ENCODE data around the gene MPZL1.

Gene MPZL1

DNA sequence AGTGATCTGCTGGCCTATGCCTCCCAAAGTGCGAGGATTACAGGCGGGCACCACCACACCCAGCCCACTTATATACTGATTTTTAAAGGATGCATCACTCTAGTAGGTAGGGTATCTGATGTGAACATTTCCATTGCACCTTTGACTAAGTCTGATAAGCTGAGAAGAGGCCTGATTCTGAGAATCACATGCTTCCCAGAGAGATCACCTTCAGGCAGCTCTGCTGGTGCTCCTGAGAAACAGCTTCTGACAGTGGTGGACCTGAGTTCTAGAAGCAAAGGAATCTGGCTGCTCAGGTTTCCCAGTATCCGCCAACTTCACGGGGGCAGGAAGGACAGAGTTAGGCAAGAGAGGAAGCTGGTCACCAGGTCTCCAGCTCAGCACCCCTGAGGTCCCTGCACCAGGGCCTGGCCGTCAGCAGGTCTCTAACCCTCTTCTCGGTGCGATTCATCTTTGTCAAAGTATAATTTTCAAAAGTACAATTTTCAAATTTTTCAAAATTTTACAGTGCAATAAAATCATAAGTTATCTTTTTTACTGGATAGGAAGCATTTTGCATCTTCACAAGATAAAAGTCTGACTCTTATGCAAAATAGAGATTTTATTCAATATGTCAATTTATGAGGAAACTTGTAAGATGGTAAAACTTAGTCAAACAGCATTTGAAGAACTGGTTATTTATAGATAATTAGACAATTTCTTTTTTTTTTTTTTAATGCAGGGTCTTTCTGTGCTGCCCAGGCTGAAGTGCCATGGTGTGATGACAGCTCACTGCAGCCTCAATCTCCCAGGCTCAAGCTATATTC is 25.8 kb upstream of the MPZL1 start:
- no peak for DNase-seq (ENCODE audit: low read depth)

DNA sequence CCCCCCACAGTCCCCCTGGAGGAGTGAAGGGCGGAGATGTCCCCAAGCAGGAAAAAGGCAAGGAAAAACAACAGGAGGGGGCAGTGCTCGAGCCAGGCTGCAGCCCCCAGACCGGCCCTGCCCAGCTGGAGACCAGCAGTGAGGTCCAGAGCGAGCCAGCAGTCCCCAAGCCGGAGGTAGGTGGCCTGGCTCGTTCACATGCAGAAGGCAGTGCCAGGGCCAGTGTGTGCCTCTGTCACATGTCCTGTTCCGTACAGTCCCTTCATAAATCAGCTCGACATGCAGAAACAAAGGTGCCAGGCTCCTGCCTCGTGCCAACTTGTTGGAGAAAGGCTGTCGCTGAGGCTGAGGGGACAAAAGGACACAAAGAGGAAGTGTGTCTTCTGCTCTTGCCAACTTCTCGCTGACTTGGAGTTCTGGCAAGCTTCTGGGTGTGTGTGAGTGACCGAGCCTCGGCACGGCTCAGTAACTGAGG is 24.1 kb upstream of the MPZL1 start:
- DNase-seq (ENCODE audit: low read depth) = no peak

DNA sequence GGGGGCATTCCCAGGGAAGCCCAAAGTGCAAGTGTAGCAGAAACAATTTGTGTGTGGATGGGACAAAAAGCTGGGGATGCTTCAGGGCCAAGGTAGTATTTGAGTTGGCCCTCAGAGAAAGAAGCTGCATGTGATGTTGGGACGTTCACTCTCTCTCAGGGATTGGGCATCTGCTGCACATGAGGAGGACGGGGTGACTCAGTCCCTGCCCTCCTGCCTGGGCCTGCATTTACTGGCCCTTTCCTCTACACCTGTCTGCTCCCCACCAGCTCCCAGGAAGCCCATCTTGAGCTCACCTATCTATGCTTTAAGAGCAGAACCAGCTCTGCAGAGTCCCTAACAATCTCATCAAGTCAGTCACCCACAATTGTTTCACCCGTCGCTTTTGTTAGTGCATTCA is 23.5 kb upstream of the MPZL1 start:
- no peak for DNase-seq (ENCODE audit: low read depth)

DNA sequence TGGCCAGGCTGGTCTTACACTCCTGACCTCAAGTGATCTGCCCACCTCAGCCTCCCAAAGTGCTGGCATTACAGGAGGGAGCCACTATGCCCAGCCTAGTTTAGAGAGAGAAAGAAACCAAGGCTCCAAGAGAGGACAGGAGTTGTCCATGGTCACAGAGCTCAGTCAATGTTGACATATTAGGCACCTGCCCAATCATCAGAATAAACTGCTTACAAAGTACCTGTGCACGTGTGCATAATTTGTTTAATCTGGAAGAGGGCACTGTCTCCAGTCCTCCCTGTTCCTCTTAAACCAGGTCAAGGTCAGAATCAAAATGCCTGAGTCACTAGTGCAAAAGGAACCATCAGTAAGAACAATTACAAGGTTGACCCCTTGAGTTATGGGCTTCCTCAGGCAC is 20.3 kb upstream of the MPZL1 start:
- no peak for DNase-seq (ENCODE audit: low read depth)

DNA sequence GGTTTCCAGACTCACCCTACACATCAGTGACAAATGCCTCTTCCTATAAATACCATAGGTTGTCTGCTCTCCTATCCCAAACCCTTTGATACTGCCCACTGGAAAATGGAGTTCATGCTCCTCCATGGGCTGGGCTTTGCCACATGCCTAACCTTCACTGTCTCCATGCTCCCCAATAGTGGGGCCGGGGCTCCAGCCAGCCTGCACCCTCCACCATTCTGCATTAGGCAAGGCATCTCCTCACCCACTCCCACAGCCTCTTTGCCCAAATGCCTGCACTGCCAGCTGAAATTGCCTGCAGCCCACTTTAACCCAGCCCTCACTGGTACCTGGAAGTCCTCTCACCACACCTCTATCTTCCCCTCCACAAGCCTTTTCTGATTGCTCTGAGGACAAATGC is 18.2 kb upstream of the MPZL1 start:
- DNase-seq (ENCODE audit: low read depth) = no peak

DNA sequence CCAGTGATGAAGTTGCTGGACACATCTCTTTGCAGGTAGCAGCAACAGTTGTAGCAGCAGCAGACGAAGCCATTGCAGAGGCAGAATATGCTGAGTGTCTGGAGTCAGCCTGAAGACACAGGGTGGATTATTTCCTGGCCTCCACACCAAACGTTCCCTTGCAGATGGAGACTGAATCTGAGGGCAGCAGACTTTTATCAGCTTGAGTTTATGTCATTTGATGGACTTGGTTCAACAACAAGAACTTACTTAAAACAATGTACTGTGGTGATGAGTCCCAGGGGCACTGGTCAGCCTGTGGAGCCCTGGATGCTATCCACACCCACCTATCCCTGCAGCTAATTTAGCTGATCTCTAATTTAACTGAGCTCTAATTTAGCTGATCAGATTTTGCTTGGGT is 17.1 kb upstream of the MPZL1 start:
- DNase-seq (ENCODE audit: low read depth) = no peak

DNA sequence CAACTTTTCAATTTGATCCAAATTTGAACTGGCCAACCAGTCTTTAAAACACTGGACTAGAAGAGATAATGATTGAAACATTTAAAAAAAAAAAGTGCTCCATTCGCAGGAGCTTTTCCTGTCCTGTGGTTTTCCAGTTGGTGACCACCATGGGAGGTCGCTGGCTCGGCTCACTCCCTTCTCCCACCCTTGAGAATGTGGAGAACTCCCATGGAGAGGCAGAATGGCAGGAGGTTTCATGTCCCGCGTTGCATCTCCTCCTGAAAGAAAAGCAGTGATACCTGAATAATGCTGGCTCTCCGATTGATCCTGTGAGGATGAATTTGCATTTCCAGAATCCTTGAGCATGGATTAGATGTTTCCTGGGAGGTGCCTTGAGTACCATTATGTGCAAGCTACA is 16.5 kb upstream of the MPZL1 start:
- DNase-seq (ENCODE audit: low read depth) = no peak

DNA sequence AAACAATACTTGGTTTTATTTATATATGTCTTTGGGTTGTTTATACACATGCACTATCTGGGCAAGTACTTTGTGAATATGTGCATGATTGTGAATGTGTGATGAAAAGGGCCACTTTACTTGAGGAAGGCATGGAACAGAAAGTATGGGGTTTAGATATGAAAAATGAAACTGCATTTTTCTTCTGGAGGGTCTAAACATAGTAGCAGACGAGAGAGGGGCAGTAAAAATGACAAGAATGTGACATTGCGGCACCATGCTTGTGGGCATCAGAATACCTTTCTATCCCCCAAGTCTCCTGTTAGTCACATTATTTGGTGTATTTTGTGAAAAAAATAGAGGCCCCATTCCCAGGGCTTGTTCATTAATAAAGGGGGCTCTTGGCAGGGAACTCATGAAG is 15.4 kb upstream of the MPZL1 start:
- no peak for DNase-seq (ENCODE audit: low read depth)

DNA sequence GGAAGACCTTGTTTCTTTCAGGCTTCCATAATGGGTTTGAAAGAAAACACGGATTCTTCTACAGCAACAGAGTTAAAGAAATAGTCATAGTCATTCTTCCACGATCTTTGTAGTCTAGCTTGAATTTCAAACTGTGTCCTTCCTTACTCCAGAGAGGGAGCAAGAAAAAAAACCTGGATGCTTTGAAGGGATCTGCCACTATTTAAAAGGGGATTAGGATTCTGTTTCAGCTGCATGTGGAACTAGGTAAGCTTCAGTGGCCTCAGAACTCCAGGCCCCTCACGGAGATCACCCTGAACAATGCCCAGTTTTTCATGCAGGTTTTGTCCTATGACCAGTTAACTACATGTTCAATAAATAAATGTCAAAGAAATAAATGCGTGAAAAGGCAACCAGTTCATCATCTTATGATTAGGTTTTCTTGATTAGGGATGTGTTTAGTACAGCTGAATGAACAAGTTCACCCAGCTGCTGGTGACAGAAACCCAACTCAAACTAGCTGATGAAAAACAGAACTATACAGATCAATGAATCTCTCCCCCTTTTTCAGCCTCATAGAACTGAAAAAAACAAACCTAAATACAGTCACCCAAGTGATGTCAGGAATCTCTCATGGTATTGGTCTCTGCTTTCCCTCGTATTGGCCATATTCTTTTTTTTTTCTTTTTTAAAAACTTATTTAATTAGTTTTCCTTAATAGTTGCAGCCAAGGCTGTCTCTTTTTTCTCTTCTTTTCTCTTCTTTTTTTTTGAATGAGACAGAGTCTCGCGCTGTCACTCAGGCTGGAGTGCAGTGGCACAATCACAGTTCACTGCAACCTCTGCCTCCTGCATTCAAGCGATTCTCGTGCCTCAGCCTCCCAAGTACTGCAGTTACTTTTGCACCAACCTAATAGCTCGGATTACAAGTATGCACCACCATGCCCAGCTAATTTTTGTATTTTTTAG is 14.6 kb upstream of the MPZL1 start:
- no peak for DNase-seq (ENCODE audit: low read depth)

DNA sequence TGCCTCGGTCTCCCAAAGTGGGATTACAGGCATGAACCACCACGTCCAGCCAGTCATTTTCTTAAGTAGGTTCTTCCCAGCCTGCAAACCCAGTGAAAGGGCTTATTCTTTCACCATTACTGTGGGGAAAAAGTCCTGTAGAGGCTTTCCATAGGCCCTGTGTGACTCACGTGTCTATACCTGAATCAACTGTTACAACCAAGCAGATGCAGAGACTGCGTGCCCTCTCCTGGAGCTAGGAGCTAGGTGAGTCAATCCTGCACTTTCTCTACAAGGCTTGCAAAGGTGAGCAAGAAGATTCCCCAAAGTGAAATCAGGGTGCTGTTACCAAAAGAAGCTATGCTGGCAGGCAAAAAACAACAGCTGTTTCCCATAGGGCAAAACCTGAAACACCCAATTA is 13.8 kb upstream of the MPZL1 start:
- DNase-seq (ENCODE audit: low read depth) = no peak

DNA sequence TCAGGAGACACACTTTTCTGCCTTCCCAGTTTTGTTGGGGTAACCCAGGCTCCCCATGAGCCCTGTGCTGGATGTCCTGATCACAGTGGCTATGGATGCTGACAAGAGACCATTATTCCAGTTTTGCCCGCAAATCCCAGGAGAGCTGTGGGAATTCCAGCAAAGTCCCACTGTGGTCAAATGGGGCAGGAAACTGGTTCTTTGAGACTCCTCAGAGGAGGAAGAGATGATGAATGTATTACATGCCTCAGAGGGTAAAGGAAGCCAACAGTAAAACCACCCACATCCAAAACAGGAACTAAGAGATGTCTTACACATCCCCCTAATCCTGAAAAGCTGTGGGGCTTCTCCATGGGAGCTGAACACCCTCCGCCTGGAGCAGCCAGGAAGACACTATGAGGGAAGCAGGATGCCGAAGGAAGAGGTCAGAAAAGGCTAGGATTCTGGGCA is 12.8 kb upstream of the MPZL1 start:
- DNase-seq (ENCODE audit: low read depth) = no peak

DNA sequence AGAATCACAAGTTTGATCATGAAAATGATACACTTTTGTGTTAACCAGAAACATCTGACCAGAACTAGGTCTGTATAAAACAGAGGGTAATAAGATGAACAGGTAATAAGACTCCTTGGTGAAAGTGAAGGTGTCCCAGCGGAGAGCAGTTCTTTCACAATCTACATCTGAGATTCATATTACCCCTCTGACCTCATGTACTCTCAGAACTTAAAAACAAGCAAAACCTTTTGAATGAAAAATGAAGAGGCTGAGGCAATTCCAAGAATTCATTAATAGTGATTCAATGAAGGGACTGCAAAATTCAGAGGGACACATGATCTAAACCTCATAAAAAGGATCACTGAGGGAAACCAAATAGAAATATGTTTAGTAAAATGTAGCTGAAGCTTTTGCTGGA is 10.9 kb upstream of the MPZL1 start:
- no peak for DNase-seq (ENCODE audit: low read depth)

DNA sequence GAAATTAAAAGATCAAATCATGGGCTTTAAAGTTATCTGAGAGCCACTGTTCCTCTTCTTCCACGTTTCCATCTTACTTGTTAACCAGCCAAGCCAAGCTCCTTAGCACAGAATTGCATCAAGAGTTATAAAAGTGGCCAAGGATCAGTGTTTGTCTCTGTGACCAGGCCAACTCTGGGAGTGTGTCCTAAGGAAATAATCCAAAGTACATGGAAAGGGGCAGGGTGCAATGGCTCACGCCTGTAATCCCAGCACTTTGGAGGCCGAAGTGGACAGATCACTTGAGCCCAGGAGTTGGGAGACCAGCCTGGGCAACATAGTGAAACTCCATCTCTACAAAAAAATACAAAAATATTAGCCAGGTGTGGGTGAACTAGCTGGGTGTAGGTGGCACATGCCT is 10.0 kb upstream of the MPZL1 start:
- no peak for DNase-seq (ENCODE audit: low read depth)

DNA sequence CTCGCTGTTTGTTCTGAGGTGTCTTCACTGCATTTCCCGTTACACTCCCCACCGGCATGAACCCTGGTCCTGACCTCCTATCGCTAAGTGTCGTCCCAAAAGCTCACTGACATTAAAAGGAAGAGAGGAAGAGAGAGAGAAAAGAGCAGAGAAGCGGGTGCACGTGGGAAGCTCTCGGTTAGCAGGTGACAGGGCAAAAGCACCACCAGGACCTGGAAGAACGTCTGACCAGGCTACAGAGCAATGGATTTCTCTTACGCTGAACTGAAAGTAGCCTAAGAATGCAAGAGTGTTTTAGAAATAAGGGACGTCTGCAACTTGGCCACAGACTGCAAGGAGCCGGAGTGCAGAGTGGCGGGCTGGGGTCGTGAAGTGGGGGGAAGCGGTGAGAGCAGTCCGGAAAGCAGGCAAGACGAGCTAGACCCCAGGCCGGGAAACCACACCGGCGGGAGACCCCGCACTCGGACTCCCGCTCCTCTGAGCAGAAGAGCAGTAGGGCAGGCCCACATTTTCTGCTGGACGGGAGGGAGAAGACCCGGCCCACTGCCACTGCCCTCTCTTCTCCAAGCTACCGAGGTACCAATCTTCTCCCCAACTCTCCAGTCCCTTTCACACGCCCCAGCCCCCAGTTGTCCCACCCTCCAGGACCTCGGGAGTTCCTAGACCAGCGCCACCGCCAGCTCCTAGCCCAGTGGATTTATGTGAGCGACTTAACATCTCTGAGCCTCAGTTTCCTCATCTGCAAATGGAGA is 8.3 kb upstream of the MPZL1 start:
- no peak for DNase-seq (ENCODE audit: low read depth)

DNA sequence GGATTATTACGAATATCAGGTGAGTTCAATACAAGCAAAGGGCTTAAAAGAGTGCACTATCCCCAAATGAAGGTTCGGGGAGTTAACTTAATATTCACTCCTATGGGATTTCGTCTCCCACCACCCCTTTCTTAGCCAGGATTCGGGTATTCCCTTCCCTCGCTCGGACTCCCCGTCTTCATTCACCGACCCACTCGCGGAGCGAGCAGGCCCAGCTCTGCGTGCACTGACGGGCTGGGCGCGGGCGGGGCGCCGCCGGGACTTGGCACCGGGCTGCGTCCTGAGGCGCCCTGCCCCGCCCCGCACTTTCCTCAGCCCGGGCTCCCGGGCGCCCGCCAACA is 7.7 kb upstream of the MPZL1 start:
- DNase-seq (ENCODE audit: low read depth) = peak; percentile 76

DNA sequence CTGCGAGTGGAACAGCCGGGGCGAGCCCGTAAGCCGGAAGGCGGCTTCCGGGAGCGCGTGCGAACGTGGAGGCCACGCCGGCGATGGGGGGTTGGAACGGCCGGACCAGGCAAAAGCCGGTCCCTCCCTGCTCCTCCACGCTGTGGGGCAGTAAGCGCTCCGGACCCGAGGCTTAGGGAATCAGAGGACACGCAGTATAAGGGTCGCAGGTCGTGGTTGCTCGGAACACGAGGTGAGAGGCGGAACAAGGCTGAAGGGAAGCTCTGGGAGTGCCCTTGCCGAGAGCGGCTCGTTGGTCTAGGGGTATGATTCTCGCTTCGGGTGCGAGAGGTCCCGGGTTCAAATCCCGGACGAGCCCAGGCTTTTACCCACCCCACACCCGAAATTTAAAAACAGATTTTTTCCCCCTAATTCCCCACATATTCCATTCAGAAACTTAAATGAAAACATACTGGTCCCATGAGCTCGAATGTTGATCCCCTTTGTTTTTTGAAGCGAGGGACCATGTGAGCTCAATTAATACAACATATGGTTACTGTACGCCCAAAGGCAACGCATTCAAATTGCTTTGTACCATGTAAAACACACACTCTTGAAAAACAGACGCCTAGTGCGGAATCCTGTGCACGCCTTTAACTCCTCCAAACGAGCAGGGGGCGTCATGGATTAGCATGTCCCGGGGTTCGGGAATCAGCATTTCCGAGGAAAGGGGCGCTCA is 7.2 kb upstream of the MPZL1 start:
- peak; percentile 85 for DNase-seq (ENCODE audit: low read depth)

DNA sequence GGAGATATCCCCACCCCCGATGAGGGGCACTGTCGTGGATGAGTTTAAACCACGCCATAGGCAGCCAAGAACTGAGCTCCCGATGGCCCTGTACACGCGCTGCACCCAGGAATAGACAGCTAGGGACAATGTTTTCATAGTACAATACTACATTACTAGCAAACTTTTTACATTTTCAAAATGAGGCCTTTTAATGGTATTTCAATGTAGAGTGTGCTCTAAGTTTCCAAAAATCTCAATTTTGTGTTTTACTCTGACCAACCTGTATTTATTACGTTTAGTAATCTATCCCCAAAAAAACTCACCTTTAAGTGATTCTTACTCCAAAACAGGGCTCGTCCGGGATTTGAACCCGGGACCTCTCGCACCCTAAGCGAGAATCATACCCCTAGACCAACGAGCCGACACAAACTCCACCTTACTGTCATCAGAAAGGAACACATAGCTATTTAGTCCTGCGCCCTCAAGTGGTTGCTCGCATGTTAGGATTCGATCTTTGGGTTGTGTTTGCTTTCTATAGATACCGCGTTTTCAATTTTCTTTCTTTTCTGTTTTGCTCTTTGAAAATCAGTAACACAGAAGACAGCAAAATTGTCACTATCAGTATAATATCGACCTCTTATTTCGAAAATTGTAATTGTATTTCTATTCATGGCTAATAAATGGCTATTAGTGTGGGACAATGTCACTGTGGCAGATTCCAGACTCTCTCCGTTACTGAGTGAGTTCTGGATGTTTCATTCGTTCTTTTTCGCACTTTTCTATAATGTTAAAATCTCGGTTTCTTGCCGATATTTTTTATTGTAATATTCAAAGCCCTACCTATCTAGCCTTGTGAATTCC is 6.4 kb upstream of the MPZL1 start:
- DNase-seq (ENCODE audit: low read depth) = peak; percentile 77

DNA sequence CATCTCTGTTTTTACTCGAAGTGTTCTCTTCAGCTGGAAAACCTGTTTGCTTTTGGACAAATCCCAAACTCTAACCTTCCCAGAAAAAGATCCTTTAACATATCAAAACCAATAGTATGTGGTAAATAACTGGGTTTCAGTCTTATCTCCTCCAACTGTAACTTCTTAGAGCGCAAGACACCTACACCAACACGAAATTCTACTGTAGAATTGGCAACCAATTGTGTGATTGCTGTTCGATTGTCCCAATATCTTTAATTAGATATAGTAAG is 5.8 kb upstream of the MPZL1 start:
- DNase-seq (ENCODE audit: low read depth) = no peak

DNA sequence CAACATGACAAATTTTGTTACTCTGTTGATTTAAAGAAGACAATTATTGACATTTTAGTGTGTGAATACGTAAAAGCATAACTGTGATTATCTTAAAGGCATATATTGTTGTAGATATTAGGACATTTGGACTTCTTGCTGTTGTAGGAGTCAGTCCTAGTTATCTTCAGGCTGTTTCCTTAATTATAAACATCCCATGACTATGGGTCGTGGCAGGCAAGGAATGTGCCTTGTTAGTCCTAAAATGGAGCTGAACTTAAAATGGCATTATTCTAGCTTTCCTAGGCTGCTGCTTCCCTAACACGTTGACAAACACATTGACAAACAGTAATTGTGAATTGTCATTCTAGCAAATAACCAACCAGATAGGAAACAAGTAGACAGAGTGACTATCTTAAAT is 4.4 kb upstream of the MPZL1 start:
- DNase-seq (ENCODE audit: low read depth) = no peak

DNA sequence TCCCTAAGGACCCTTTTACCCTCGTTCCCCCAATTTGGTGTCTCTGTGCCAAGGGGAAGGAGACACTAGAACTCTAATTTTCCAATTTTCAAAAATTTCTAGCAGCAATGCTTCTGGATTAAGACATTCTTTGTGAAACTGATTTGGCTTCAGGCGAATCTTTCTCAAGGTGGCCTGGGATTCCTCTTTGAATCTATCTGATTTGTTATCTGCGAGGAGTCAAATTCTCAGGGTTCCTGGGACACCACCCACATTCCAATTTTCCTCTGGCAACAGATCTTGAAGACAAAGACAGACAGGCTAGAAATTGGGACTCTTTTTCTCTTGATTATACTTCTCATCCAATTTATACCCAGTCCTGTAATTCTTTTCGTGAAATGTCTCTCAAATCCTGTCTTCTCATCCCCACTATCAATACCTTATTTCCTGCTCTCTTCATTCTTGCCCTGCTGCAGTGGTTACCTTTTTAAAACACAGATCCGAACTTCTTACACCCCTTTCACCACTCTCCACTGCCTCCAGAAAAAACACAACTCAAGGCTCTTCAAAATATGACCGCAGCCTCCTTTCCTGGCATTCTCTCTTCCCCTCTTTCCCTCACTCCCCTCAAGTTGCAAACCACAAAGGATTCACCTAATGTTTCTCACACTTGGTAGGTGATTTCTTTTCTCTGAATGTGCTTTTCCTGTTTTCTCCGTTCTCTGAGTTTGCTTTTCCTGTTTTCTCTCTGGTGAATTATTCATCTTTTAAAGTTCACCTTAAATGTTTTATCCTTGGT is 2.7 kb upstream of the MPZL1 start:
- DNase-seq (ENCODE audit: low read depth) = no peak

All from stimulated activated CD4-positive, alpha-beta T cell treated with anti-CD3 and anti-CD28 coated beads, Interleukin-2, amount 100 ng/mL, for 4 hours (primary cell).